ENCODE data around the gene KLHL11.

GRCh38 chr17:41909088-41909487, 43.9 kb upstream of the KLHL11 start:
- TF ChIP-seq FOXM1 (IDR thresholded peaks at IDR 0.05; ENCODE audit: borderline replicate concordance) (no peak), ZNF384 (IDR thresholded peaks at IDR 0.05) (no peak), FOXK2 (IDR thresholded peaks at IDR 0.05) (no peak), BHLHE40 (IDR thresholded peaks at IDR 0.05; ENCODE audit: borderline replicate concordance) (no peak), ELF4 (IDR thresholded peaks at IDR 0.05) (no peak), LEF1 (IDR thresholded peaks at IDR 0.05; ENCODE audit: borderline replicate concordance) (no peak), SP1 (IDR thresholded peaks at IDR 0.05) (no peak), PKNOX1 (IDR thresholded peaks at IDR 0.05) (no peak), NFRKB (IDR thresholded peaks at IDR 0.05) (no peak)

Measured in HEK293T (cell line).